H1 (cell line): ENCODE measurements around the gene DNAJB8. TPM values are rescaled to one million over a fixed set of nuclear protein-coding genes. Genes with fewer than 3 reads are reported as not detected.

Experiments
- CTCF ChIA-PET: fragments of 300-600 bp; sonication (Branson Sonifier 250); formaldehyde crosslinking; loops from one replicate; lab custom pipeline; 2021; ENCODE audit not compliant: partially characterized antibody; lab: Charles Lee
- POLR2A ChIA-PET: fragments of 300-600 bp; sonication (Branson Sonifier 250); formaldehyde crosslinking; loops from one replicate; lab custom pipeline; 2021; ENCODE audit warnings: inconsistent platforms; ENCODE audit not compliant: partially characterized antibody; lab: Charles Lee
- DNase-seq, 2 experiments: peaks; one replicate each; pipeline versions ENCODE4 v3.0.0 to v3.0.0-alpha.2; 2010 to 2022; ENCODE audit warnings: low spot score in 2 of 2, low read depth in 1 of 2, mixed read lengths in 1 of 2
- FAIRE-seq: peaks from 2 replicates; lab custom pipeline; 2011; peaks lifted over from hg19 to GRCh38; lab: Jason Lieb, UNC
- H2AFZ ChIP-seq: 2 replicates; pipeline ENCODE4 v1.8.1; 2012; ENCODE audit warnings: low read length, inconsistent platforms
- H2AK5ac ChIP-seq: 2 replicates; pipeline ENCODE4 v1.6.1; 2013; ENCODE audit warnings: low read depth, low read length
- H2BK120ac ChIP-seq: replicated peaks from 2 replicates; pipeline ENCODE3; 2013; ENCODE audit warnings: low read depth, low read length, inconsistent platforms
- H2BK12ac ChIP-seq: 2 replicates; pipeline ENCODE4 v1.6.1; 2013; ENCODE audit warnings: low read depth, low read length
- H2BK15ac ChIP-seq: 2 replicates; pipeline ENCODE4 v1.6.1; 2013; ENCODE audit warnings: low read length
- H2BK20ac ChIP-seq: 2 replicates; pipeline ENCODE4 v1.6.1; 2013; ENCODE audit warnings: low read length
- H2BK5ac ChIP-seq: 2 replicates; pipeline ENCODE4 v1.6.1; 2013; ENCODE audit warnings: low read depth, low read length
- H3K14ac ChIP-seq: 2 replicates; pipeline ENCODE4 v1.6.1; 2013; ENCODE audit warnings: inconsistent platforms; ENCODE audit not compliant: insufficient read length
- H3K18ac ChIP-seq: 2 replicates; pipeline ENCODE4 v1.6.1; 2013; ENCODE audit warnings: low read length; ENCODE audit errors: extremely low read depth
- H3K23ac ChIP-seq: 2 replicates; pipeline ENCODE4 v1.6.1; 2013; ENCODE audit warnings: inconsistent platforms; ENCODE audit not compliant: insufficient read length
- H3K23me2 ChIP-seq: 2 replicates; pipeline ENCODE4 v1.6.1; 2013; ENCODE audit warnings: low read depth, low read length
- H3K27ac ChIP-seq: 2 replicates; pipeline ENCODE4 v1.6.1; 2011; ENCODE audit warnings: low read depth, low read length, inconsistent platforms
- H3K27me3 ChIP-seq, 4 experiments: replicated peaks in 1 of 4; 1 replicate in 1 of 4; 2 replicates in 3 of 4; pipeline versions ENCODE4 v1.6.1 to v1.8.1; 2011 to 2013; ENCODE audit warnings: low read length in 3 of 4, mild to moderate bottlenecking in 3 of 4, inconsistent platforms in 2 of 4, mixed read lengths in 2 of 4, moderate library complexity in 1 of 4; ENCODE audit not compliant: control insufficient read depth in 3 of 4, insufficient read depth in 3 of 4; ENCODE audit errors: extremely low read depth in 1 of 4
- H3K36me3 ChIP-seq, 4 experiments: 2 replicates each; pipeline versions ENCODE4 v1.6.1 to v1.8.1; 2011 to 2013; ENCODE audit warnings: mild to moderate bottlenecking in 4 of 4, low read length in 3 of 4, moderate library complexity in 2 of 4, control low read depth in 1 of 4, inconsistent platforms in 1 of 4; ENCODE audit not compliant: insufficient read depth in 4 of 4, control insufficient read depth in 2 of 4
- H3K4ac ChIP-seq: replicated peaks from 2 replicates; pipeline ENCODE3; 2013; ENCODE audit warnings: low read length, low read depth, mixed read lengths, inconsistent platforms; ENCODE audit not compliant: insufficient read length
- H3K4me1 ChIP-seq, 4 experiments: replicated peaks in 1 of 4; 1 replicate in 1 of 4; 2 replicates in 3 of 4; pipeline versions ENCODE4 v1.6.1 to v1.8.1; 2011 to 2013; ENCODE audit warnings: low read length in 3 of 4, inconsistent platforms in 2 of 4, mixed read lengths in 1 of 4; ENCODE audit not compliant: insufficient read depth in 4 of 4, control insufficient read depth in 3 of 4
- H3K4me2 ChIP-seq, 2 experiments: 2 replicates each; pipeline versions ENCODE4 v1.6.1 to v1.8.1; 2011 to 2013; ENCODE audit warnings: low read depth in 2 of 2, low read length in 2 of 2, control low read depth in 1 of 2, inconsistent platforms in 1 of 2, mild to moderate bottlenecking in 1 of 2; ENCODE audit not compliant: insufficient read depth in 1 of 2
- H3K4me3 ChIP-seq, 4 experiments: fragments of 200-600, 300-600 bp in 1 of 4; sonication (generic), shearing (Covaris generic), sonication (Bioruptor Twin) in 1 of 4; 2 replicates each; pipeline versions ENCODE4 v1.5.1 to v1.8.1; 2011 to 2016; ENCODE audit warnings: low read length in 4 of 4, low read depth in 3 of 4, control low read depth in 2 of 4, inconsistent platforms in 2 of 4, mild to moderate bottlenecking in 2 of 4, mixed read lengths in 1 of 4, moderate library complexity in 1 of 4; ENCODE audit not compliant: insufficient read depth in 2 of 4; ENCODE audit errors: extremely low read depth in 1 of 4
- H3K56ac ChIP-seq: replicated peaks from 2 replicates; pipeline ENCODE3; 2013; ENCODE audit warnings: low read depth, mild to moderate bottlenecking, mixed read lengths, low read length, inconsistent platforms; ENCODE audit not compliant: insufficient read length
- H3K79me1 ChIP-seq: 2 replicates; pipeline ENCODE4 v1.6.1; 2013; ENCODE audit warnings: low read depth, low read length, control low read depth
- H3K79me2 ChIP-seq, 2 experiments: 2 replicates each; pipeline versions ENCODE4 v1.6.1 to v1.8.1; 2012 to 2013; ENCODE audit warnings: low read length in 2 of 2, mild to moderate bottlenecking in 2 of 2, inconsistent platforms in 1 of 2; ENCODE audit not compliant: insufficient read depth in 2 of 2, control insufficient read depth in 1 of 2
- H3K9ac ChIP-seq, 4 experiments: replicated peaks in 1 of 4; 1 replicate in 1 of 4; 2 replicates in 3 of 4; pipeline versions ENCODE4 v1.6.1 to v1.8.1; 2011 to 2013; ENCODE audit warnings: low read depth in 3 of 4, low read length in 3 of 4, control low read depth in 2 of 4, mild to moderate bottlenecking in 2 of 4, moderate library complexity in 2 of 4, inconsistent platforms in 1 of 4; ENCODE audit errors: extremely low read depth in 1 of 4
- H3K9me3 ChIP-seq, 2 experiments: 2 replicates each; pipeline versions ENCODE4 v1.6.1 to v1.8.1; 2012 to 2013; ENCODE audit warnings: mild to moderate bottlenecking in 2 of 2, moderate library complexity in 2 of 2, control low read depth in 1 of 2, inconsistent platforms in 1 of 2, low read depth in 1 of 2, low read length in 1 of 2, mixed read lengths in 1 of 2; ENCODE audit not compliant: insufficient read depth in 2 of 2
- H4K20me1 ChIP-seq, 2 experiments: replicated peaks in 1 of 2; 2 replicates each; pipeline versions ENCODE3 to v1.8.1; 2011 to 2013; ENCODE audit warnings: inconsistent platforms in 2 of 2, low read length in 2 of 2, mild to moderate bottlenecking in 1 of 2; ENCODE audit not compliant: insufficient read depth in 2 of 2, control insufficient read depth in 1 of 2
- H4K5ac ChIP-seq: 2 replicates; pipeline ENCODE4 v1.6.1; 2013; ENCODE audit warnings: low read length, low read depth, mixed read lengths, inconsistent platforms; ENCODE audit not compliant: insufficient read length
- H4K8ac ChIP-seq: 2 replicates; pipeline ENCODE4 v1.8.0; 2013; ENCODE audit warnings: mild to moderate bottlenecking, moderate library complexity, low read length, inconsistent platforms; ENCODE audit not compliant: insufficient read depth; ENCODE audit errors: extremely low read depth
- H4K91ac ChIP-seq: replicated peaks from 2 replicates; pipeline ENCODE3; 2013; ENCODE audit warnings: low read length, mixed read lengths, inconsistent platforms; ENCODE audit not compliant: insufficient read length
- ATF3 ChIP-seq: IDR thresholded peaks from 2 replicates; pipeline ENCODE4 v1.6.1; 2011; ENCODE audit warnings: low read depth, mild to moderate bottlenecking, low read length; ENCODE audit not compliant: insufficient read depth
- CEBPB ChIP-seq: IDR thresholded peaks from 2 replicates; pipeline ENCODE4 v1.6.1; 2012; ENCODE audit warnings: low read depth, low read length
- CTBP2 ChIP-seq: IDR thresholded peaks from 2 replicates; pipeline ENCODE4 v1.7.0; 2011; ENCODE audit warnings: borderline replicate concordance, mild to moderate bottlenecking, moderate library complexity, mixed read lengths, low read length; ENCODE audit not compliant: insufficient read depth, insufficient read length
- CTCF ChIP-seq, 3 experiments: IDR thresholded peaks; 1 replicate in 2 of 3; 2 replicates in 1 of 3; pipeline versions ENCODE4 v1.5.1 to v1.6.1; 2011; ENCODE audit warnings: low read length in 3 of 3, mild to moderate bottlenecking in 3 of 3, inconsistent platforms in 2 of 3, low read depth in 1 of 3, moderate library complexity in 1 of 3; ENCODE audit not compliant: insufficient read depth in 1 of 3; ENCODE audit errors: control extremely low read depth in 1 of 3
- EP300 ChIP-seq, 2 experiments: IDR thresholded peaks; 1 replicate in 1 of 2; 2 replicates in 1 of 2; pipeline ENCODE4 v1.6.1; 2011 to 2012; ENCODE audit warnings: low read depth in 2 of 2, low read length in 2 of 2, mild to moderate bottlenecking in 2 of 2, borderline replicate concordance in 1 of 2, inconsistent platforms in 1 of 2, moderate library complexity in 1 of 2
- FOSL1 ChIP-seq: IDR thresholded peaks from 2 replicates; pipeline ENCODE4 v1.6.1; 2011; ENCODE audit warnings: mild to moderate bottlenecking, low read depth, low read length, moderate library complexity; ENCODE audit not compliant: insufficient read depth
- GTF2F1 ChIP-seq: IDR thresholded peaks from 2 replicates; pipeline ENCODE4 v1.6.1; 2012; ENCODE audit warnings: low read depth, low read length, improper control_type of control experiment, borderline replicate concordance
- HDAC6 ChIP-seq: IDR thresholded peaks from one replicate; pipeline ENCODE4 v1.7.1; 2012; ENCODE audit warnings: low read depth, mild to moderate bottlenecking, inconsistent platforms, low read length, moderate library complexity
- MAX ChIP-seq: IDR thresholded peaks from 2 replicates; pipeline ENCODE4 v1.6.1; 2012; ENCODE audit warnings: inconsistent platforms
- TEAD4 ChIP-seq: IDR thresholded peaks from 2 replicates; pipeline ENCODE4 v1.6.1; 2012; ENCODE audit warnings: low read depth, low read length, inconsistent platforms, mixed read lengths
- whole genome bisulfite sequencing, 2 experiments: shearing (Covaris generic) in 1 of 2; methylation state at CpG; one replicate each; pipeline versions ENCODE4 v1.1.6 to v1.1.7; 2013 to 2015; ENCODE audit warnings: low lambda C conversion rate in 2 of 2, mixed read lengths in 2 of 2, inconsistent platforms in 1 of 2, low coverage in 1 of 2, missing lambda C conversion rate in 1 of 2; ENCODE audit not compliant: insufficient replicate concordance in 2 of 2, insufficient coverage in 1 of 2, insufficient read length in 1 of 2; ENCODE audit errors: extremely low coverage in 1 of 2, missing lambda C conversion rate in 1 of 2; 5-methylcytosine and 5-hydroxymethylcytosine counted together
- polyA plus RNA-seq, 7 experiments: library from polyadenylated mRNA; depleted of rRNA in 3 of 7; stranded (reverse) in 5 of 7; unstranded in 2 of 7; fragments of >200 nt in 5 of 7; fragments of 200-250 nt in 2 of 7; gene quantifications; 1 replicate in 5 of 7; 2 replicates in 1 of 7; 4 replicates in 1 of 7; pipeline versions ENCODE4 v1.2.1 to v1.2.3, GENCODE V29; 2011 to 2013; ENCODE audit warnings: missing spikeins in 2 of 7, mixed read lengths in 2 of 7
- total RNA-seq: library from RNA; stranded (reverse); fragmentation: NEBNext Ultra II Directional; extraction: Animal tissue kit (Norgen Biotek cat#: 25700); gene quantifications from 2 replicates; pipeline ENCODE4 v1.2.1, GENCODE V29; 2021

Gene DNAJB8
- total and polyA plus RNA-seq, 2 of the 8 experiments (the other 6 are each of a cell fraction or from before 2014, with no cell fraction given): not detected

GRCh38 chr3:128506754-128507153 is 40.1 kb upstream of the DNAJB8 start:
- no peak overlapping the region for H3K4me3 ChIP-seq
- no peak for TF ChIP-seq CTCF (IDR thresholded peaks at IDR 0.05; ENCODE audit: control extremely low read depth in 1 of 3, insufficient read depth in 1 of 3, low read depth in 1 of 3, low read length in 3 of 3)
- no peak for TF ChIP-seq EP300 (IDR thresholded peaks at IDR 0.05; ENCODE audit: borderline replicate concordance in 1 of 2, low read depth in 2 of 2, low read length in 2 of 2)
- TF ChIP-seq CEBPB: no peak
- TF ChIP-seq GTF2F1: no peak
- no peak for TF ChIP-seq HDAC6
- no peak for TF ChIP-seq ATF3
- no peak for TF ChIP-seq CTBP2
- TF ChIP-seq FOSL1: no peak
- no peak for TF ChIP-seq TEAD4
- TF ChIP-seq MAX: no peak

More at GRCh38 chr3:128506754-128507153, 40.1 kb upstream of the DNAJB8 start:
- Histone ChIP-seq H2BK12ac (no peak overlapping the region), H3K4me1 (no peaks in the 10 kb centered on the region), H3K9me3 (no peaks in the 10 kb centered on the region), H3K9ac (no peak overlapping the region), H4K5ac (no peak overlapping the region), H3K23ac (no peak overlapping the region), H3K23me2 (no peaks in the 10 kb centered on the region), H3K79me1 (no peaks in the 10 kb centered on the region), H3K4me2 (no peak overlapping the region), H3K27ac (no peak overlapping the region), H3K79me2 (no peaks in the 10 kb centered on the region), H4K91ac (no peak overlapping the region), H2BK15ac (no peak overlapping the region), H2AFZ (no peak overlapping the region), H3K56ac (no peak overlapping the region), H3K14ac (no peak overlapping the region), H3K4ac (no peak overlapping the region), H3K36me3 (no peaks in the 10 kb centered on the region), H2BK20ac (no peak overlapping the region), H2BK120ac (no peak overlapping the region), H2BK5ac (no peak overlapping the region), H4K8ac (no peak overlapping the region), H2AK5ac (no peak overlapping the region), H4K20me1 (no peaks in the 10 kb centered on the region), H3K27me3 (no peaks in the 10 kb centered on the region; a peak in 3 of 7 replicates), H3K18ac (no peak overlapping the region)
- 81% methylated on average over 2 of the region's 2 CpGs; no CpG with 5 or more reads in 1 of the 2 experiments for WGBS, 2 experiments
- ChIA-PET CTCF (interaction anchor here (0.8 to 4.3 kb wide), 18 partner anchors 8 to 412 kb away, joined by 3 to 21 read pairs (median 4); partner anchors contain the start of gene GATA2), POLR2A (no interaction called here)
- DNase-seq (no peak), FAIRE-seq (no peak)
